ENCODE data around the gene ZER1.
A peak's percentile ranks its signal among the peaks of the same experiment; 100 is the strongest.

The ZER1 gene

DNA sequence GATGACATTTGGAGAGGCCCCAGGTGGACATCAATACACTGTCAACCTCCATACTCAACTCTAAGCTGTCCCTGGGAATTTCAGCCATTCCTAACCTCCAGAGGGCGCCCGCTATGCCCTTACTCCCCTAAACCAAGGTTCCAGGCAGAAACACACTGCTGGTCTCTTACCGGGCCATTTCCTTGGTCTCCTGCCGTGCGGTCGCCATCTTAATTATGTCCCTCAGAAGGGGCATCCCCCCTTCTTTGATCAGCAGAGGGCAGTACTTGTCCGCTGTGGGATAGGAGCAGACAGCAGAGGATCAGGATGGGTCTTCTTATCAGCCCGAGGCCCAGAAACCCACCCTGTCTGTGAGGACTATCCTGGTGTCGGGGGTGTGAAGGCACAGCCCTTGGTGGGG, 38.5 kb downstream of the ZER1 start:
- 0 out of 2 replicates have a peak, but pooled peaks have one; percentile 15 for TF ChIP-seq TCF4 (CRISPR knock-in tag; IDR thresholded peaks at IDR 0.05; ENCODE audit: borderline replicate concordance)
- no peak for TF ChIP-seq ZNF70 (CRISPR knock-in tag; IDR thresholded peaks at IDR 0.05)
- ATAC-seq, result peak; percentile 90

DNA sequence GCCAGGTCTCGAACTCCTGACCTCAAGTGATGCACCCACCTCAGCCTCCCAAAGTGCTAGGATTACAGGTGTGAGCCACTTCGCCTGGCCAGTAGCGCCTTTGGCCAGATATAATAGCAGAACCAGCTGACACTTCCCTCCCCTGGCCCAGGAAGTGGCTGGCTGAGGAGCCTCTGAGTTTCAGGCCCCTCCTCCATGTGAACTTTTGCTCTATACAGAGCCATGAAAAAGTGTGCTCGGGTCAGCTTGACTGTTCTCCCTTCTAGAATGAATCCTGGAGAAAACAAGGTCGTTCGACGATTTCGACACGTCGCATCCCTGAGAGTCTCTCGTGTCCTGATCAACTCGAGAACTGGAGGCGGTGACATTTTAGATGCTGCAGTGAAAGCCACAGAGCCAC, 39.2 kb downstream of the ZER1 start:
- TF ChIP-seq TOX (CRISPR knock-in tag; IDR thresholded peaks at IDR 0.05; ENCODE audit: borderline replicate concordance), result no peak
- TF ChIP-seq RARB (CRISPR knock-in tag; IDR thresholded peaks at IDR 0.05), result no peak
- TF ChIP-seq ZFP30 (CRISPR knock-in tag; IDR thresholded peaks at IDR 0.05), result no peak
- TF ChIP-seq, protein P1, sequence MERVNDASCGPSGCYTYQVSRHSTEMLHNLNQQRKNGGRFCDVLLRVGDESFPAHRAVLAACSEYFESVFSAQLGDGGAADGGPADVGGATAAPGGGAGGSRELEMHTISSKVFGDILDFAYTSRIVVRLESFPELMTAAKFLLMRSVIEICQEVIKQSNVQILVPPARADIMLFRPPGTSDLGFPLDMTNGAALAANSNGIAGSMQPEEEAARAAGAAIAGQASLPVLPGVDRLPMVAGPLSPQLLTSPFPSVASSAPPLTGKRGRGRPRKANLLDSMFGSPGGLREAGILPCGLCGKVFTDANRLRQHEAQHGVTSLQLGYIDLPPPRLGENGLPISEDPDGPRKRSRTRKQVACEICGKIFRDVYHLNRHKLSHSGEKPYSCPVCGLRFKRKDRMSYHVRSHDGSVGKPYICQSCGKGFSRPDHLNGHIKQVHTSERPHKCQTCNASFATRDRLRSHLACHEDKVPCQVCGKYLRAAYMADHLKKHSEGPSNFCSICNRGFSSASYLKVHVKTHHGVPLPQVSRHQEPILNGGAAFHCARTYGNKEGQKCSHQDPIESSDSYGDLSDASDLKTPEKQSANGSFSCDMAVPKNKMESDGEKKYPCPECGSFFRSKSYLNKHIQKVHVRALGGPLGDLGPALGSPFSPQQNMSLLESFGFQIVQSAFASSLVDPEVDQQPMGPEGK (CRISPR knock-in tag; IDR thresholded peaks at IDR 0.05; ENCODE audit: borderline replicate concordance), result no peak
- no peak for TF ChIP-seq PPARA (CRISPR knock-in tag; IDR thresholded peaks at IDR 0.05; ENCODE audit: borderline replicate concordance)
- TF ChIP-seq, protein P2, sequence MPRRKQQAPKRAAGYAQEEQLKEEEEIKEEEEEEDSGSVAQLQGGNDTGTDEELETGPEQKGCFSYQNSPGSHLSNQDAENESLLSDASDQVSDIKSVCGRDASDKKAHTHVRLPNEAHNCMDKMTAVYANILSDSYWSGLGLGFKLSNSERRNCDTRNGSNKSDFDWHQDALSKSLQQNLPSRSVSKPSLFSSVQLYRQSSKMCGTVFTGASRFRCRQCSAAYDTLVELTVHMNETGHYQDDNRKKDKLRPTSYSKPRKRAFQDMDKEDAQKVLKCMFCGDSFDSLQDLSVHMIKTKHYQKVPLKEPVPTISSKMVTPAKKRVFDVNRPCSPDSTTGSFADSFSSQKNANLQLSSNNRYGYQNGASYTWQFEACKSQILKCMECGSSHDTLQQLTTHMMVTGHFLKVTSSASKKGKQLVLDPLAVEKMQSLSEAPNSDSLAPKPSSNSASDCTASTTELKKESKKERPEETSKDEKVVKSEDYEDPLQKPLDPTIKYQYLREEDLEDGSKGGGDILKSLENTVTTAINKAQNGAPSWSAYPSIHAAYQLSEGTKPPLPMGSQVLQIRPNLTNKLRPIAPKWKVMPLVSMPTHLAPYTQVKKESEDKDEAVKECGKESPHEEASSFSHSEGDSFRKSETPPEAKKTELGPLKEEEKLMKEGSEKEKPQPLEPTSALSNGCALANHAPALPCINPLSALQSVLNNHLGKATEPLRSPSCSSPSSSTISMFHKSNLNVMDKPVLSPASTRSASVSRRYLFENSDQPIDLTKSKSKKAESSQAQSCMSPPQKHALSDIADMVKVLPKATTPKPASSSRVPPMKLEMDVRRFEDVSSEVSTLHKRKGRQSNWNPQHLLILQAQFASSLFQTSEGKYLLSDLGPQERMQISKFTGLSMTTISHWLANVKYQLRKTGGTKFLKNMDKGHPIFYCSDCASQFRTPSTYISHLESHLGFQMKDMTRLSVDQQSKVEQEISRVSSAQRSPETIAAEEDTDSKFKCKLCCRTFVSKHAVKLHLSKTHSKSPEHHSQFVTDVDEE (CRISPR knock-in tag; IDR thresholded peaks at IDR 0.05), result no peak
- TF ChIP-seq ZFP3 (CRISPR knock-in tag; IDR thresholded peaks at IDR 0.05), result no peak
- no peak for ATAC-seq

DNA sequence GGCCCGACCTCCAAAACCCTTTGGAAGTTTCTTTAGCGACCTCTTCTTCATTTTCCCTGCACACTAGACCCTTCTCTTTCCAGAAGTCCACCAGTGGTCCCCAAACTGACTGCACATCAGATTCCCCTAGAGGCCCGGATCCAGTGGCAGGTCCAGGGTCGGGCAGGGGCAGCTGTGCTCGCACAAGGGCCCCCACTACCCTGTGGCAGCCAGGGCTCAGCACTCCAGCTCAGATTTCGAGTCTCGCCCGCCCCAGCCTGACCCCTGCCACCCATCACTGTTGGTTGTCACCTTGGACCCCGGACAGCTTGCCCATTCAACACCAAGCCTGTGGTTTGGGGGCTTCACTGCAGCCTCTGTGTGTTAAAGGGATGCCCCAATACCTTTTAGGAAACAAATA, 40.0 kb downstream of the ZER1 start:
- no peak for ATAC-seq
- TF ChIP-seq PPARA (CRISPR knock-in tag; IDR thresholded peaks at IDR 0.05; ENCODE audit: borderline replicate concordance), result no peak
- no peak for TF ChIP-seq RARB (CRISPR knock-in tag; IDR thresholded peaks at IDR 0.05)
- no peak for TF ChIP-seq GLIS3 (CRISPR knock-in tag; IDR thresholded peaks at IDR 0.05)
- no peak for TF ChIP-seq OSR1 (CRISPR knock-in tag; IDR thresholded peaks at IDR 0.05)
- TF ChIP-seq, protein P1 (CRISPR knock-in tag; IDR thresholded peaks at IDR 0.05; ENCODE audit: borderline replicate concordance), result no peak
- TF ChIP-seq ISL1 (CRISPR knock-in tag; IDR thresholded peaks at IDR 0.05), result no peak
- TF ChIP-seq CSDC2 (CRISPR knock-in tag; IDR thresholded peaks at IDR 0.05), result no peak

DNA sequence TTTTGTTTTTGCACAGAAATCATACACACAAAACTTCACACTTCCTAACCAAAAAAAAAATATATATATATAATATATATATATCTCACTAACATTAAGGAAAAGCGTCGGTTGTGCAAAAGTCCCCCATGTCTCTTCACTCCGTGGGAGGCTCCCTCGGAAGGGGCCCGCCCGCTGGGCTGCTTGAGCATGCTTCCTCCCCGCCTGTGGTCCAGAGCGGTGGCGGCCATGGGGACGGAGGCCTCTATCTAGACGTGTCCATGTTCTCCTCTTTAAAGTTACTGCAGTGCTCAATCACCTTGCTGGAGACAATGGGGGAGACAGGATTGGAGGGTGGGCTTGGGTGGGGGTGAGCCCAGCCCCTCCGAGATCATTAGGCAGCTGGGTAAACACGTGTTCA, 40.6 kb downstream of the ZER1 start:
- TF ChIP-seq ISL1 (CRISPR knock-in tag; IDR thresholded peaks at IDR 0.05) (no peak), ZC3H10 (CRISPR knock-in tag; IDR thresholded peaks at IDR 0.05) (no peak), ZFP30 (CRISPR knock-in tag; IDR thresholded peaks at IDR 0.05) (no peak), GLIS3 (CRISPR knock-in tag; IDR thresholded peaks at IDR 0.05) (no peak), ARNTL (CRISPR knock-in tag; IDR thresholded peaks at IDR 0.05; ENCODE audit: borderline replicate concordance, low read depth) (no peak), SNAI2 (CRISPR knock-in tag; IDR thresholded peaks at IDR 0.05) (no peak), ZNF8 (CRISPR knock-in tag; IDR thresholded peaks at IDR 0.05) (no peak), BACH2 (CRISPR knock-in tag; IDR thresholded peaks at IDR 0.05; ENCODE audit: borderline replicate concordance) (no peak), CSDC2 (CRISPR knock-in tag; IDR thresholded peaks at IDR 0.05) (no peak), OSR1 (CRISPR knock-in tag; IDR thresholded peaks at IDR 0.05) (no peak), ZFP3 (CRISPR knock-in tag; IDR thresholded peaks at IDR 0.05) (no peak), ESRRG (CRISPR knock-in tag; IDR thresholded peaks at IDR 0.05) (no peak)
- TF ChIP-seq, protein P3, sequence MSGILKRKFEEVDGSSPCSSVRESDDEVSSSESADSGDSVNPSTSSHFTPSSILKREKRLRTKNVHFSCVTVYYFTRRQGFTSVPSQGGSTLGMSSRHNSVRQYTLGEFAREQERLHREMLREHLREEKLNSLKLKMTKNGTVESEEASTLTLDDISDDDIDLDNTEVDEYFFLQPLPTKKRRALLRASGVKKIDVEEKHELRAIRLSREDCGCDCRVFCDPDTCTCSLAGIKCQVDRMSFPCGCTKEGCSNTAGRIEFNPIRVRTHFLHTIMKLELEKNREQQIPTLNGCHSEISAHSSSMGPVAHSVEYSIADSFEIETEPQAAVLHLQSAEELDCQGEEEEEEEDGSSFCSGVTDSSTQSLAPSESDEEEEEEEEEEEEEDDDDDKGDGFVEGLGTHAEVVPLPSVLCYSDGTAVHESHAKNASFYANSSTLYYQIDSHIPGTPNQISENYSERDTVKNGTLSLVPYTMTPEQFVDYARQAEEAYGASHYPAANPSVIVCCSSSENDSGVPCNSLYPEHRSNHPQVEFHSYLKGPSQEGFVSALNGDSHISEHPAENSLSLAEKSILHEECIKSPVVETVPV (CRISPR knock-in tag; IDR thresholded peaks at IDR 0.05), result no peak
- TF ChIP-seq, protein P4, sequence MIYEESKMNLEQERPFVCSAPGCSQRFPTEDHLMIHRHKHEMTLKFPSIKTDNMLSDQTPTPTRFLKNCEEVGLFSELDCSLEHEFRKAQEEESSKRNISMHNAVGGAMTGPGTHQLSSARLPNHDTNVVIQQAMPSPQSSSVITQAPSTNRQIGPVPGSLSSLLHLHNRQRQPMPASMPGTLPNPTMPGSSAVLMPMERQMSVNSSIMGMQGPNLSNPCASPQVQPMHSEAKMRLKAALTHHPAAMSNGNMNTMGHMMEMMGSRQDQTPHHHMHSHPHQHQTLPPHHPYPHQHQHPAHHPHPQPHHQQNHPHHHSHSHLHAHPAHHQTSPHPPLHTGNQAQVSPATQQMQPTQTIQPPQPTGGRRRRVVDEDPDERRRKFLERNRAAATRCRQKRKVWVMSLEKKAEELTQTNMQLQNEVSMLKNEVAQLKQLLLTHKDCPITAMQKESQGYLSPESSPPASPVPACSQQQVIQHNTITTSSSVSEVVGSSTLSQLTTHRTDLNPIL (CRISPR knock-in tag; IDR thresholded peaks at IDR 0.05; ENCODE audit: low read depth), result no peak
- TF ChIP-seq, protein P1 (CRISPR knock-in tag; IDR thresholded peaks at IDR 0.05; ENCODE audit: borderline replicate concordance), result no peak
- TF ChIP-seq, protein P2 (CRISPR knock-in tag; IDR thresholded peaks at IDR 0.05), result no peak
- ATAC-seq, result no peak
